WERI-Rb-1 (cell line): Measurements from ENCODE around the gene OCSTAMP.

Source experiments
- DNase-seq: peaks from one replicate; pipeline ENCODE4 v3.0.0-alpha.2; 2020
- H3K27ac ChIP-seq: fragments of 250-450 bp; sonication (Bioruptor Pico); 2 replicates; pipeline ENCODE4 v1.5.1; 2020; ENCODE audit warnings: mild to moderate bottlenecking, moderate library complexity
- H3K27me3 ChIP-seq: fragments of 250-450 bp; sonication (Bioruptor Pico); 2 replicates; pipeline ENCODE4 v1.5.1; 2021; ENCODE audit warnings: mild to moderate bottlenecking, low read depth, moderate library complexity; ENCODE audit not compliant: insufficient read depth, severe bottlenecking
- H3K36me3 ChIP-seq: fragments of 250-450 bp; sonication (Bioruptor Pico); 2 replicates; pipeline ENCODE4 v1.5.1; 2020; ENCODE audit warnings: mild to moderate bottlenecking, moderate library complexity
- H3K4me3 ChIP-seq: 2 replicates; pipeline ENCODE4 v1.5.1; 2011; ENCODE audit warnings: low read depth, mild to moderate bottlenecking, control low read depth, low read length
- H3K9me3 ChIP-seq: fragments of 250-450 bp; sonication (Bioruptor Pico); 2 replicates; pipeline ENCODE4 v1.5.1; 2021; ENCODE audit warnings: mild to moderate bottlenecking, moderate library complexity; ENCODE audit not compliant: severe bottlenecking
- TF ChIP-seq, protein P1 (sequence below): IDR thresholded peaks from 2 replicates; pipeline ENCODE4 v1.5.1; 2011; ENCODE audit warnings: low read depth, mild to moderate bottlenecking, control low read depth, inconsistent platforms, low read length

OCSTAMP gene

GRCh38 chr20:46583411-46584214 lies 33.2 kb upstream of the OCSTAMP start:
- no peak overlapping the region for H3K4me3 ChIP-seq
- TF ChIP-seq, protein P1, sequence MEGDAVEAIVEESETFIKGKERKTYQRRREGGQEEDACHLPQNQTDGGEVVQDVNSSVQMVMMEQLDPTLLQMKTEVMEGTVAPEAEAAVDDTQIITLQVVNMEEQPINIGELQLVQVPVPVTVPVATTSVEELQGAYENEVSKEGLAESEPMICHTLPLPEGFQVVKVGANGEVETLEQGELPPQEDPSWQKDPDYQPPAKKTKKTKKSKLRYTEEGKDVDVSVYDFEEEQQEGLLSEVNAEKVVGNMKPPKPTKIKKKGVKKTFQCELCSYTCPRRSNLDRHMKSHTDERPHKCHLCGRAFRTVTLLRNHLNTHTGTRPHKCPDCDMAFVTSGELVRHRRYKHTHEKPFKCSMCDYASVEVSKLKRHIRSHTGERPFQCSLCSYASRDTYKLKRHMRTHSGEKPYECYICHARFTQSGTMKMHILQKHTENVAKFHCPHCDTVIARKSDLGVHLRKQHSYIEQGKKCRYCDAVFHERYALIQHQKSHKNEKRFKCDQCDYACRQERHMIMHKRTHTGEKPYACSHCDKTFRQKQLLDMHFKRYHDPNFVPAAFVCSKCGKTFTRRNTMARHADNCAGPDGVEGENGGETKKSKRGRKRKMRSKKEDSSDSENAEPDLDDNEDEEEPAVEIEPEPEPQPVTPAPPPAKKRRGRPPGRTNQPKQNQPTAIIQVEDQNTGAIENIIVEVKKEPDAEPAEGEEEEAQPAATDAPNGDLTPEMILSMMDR: no peak
- H3K27ac ChIP-seq: no peak overlapping the region
- H3K9me3 ChIP-seq: peaks cover 3% of the 10 kb centered on the region
- DNase-seq: no peak
- H3K36me3 ChIP-seq: no peaks in the 10 kb centered on the region
- no peaks in the 10 kb centered on the region for H3K27me3 ChIP-seq

DNA sequence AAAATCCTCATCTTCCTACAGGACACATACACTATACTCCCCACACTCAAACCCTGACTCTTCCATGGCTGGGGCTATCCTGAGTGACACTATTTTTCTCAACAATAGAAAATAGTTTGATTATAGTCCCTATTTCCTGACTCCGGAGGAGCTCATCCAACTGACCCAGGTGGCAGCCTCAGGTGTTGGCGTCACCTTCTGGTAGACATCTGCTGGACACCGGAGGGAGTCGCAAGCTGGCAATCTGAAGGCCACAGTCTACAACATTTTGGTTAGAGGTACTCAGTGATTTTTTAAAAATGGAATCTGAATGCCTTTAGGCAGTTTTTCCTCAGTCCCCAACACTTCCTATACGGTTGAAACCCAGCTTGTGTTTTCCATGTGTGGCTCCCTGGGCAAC lies 32.2 kb upstream of the OCSTAMP start:
- no peak for DNase-seq
- H3K27me3 ChIP-seq: no peaks in the 10 kb centered on the region
- H3K4me3 ChIP-seq: no peak overlapping the region
- H3K27ac ChIP-seq: no peak overlapping the region
- TF ChIP-seq, protein P1: 0 out of 2 replicates have a peak, but pooled peaks have one; percentile 21
- peaks cover 3% of the 10 kb centered on the region for H3K9me3 ChIP-seq
- H3K36me3 ChIP-seq: no peaks in the 10 kb centered on the region

DNA sequence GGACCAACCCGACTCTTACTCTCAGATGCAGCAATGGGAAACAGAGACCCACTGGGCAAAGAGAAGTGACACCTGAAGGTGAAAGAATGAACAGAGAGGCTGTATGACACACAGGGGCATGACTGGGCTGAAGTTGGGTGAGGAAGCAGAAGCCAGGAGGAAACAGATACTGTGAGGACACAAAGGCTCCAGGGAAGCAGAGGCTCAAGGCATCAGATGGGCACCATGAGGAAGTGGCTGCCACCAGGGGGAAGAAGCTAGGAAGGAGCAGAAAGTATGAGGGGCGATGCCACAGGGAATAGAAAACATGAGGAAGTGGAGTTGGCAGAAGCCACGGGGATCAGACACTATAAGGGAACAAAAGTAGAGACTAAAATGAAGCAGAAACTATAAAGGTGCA lies 30.9 kb upstream of the OCSTAMP start:
- Histone ChIP-seq H3K9me3 (peaks cover 3% of the 10 kb centered on the region), H3K27me3 (no peaks in the 10 kb centered on the region), H3K27ac (no peak overlapping the region), H3K36me3 (no peaks in the 10 kb centered on the region), H3K4me3 (no peak overlapping the region)
- TF ChIP-seq, protein P1: no peak
- DNase-seq: no peak

DNA sequence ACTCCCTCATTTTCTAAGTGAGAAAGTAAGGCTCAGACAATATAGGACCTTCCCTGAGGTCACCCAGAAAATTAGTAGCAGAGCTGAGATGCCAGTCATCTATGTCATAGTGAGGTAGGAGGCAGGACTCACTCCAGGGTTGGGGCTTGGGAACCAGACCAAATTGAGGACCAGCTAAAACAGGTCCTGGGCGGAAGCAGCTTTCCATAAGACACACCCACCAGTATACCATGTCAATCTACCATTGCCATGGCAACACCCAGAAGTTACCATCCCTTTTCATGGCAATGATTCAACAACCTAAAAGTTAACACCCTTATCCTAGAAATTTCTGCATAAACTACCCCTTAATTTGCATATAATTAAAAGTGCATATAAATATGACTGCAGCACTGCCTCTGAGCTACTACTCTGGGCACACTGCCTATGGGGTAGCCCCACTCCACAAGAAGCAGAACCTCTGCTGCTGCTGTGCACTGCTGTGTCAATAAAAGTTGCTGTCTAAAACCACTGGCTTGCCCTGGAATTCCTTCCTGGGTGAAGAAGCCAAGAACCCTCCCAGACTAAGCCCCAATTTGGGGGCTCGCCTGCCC lies 30.3 kb upstream of the OCSTAMP start:
- TF ChIP-seq, protein P1: no peak
- DNase-seq: no peak
- Histone ChIP-seq H3K9me3 (peaks cover 3% of the 10 kb centered on the region), H3K27ac (no peak overlapping the region), H3K27me3 (no peaks in the 10 kb centered on the region), H3K36me3 (no peaks in the 10 kb centered on the region), H3K4me3 (no peak overlapping the region)

- no peak for DNase-seq
- TF ChIP-seq, protein P1: no peak
- Histone ChIP-seq H3K9me3 (peaks cover 3% of the 10 kb centered on the region), H3K4me3 (no peak overlapping the region), H3K27me3 (no peaks in the 10 kb centered on the region), H3K27ac (no peak overlapping the region), H3K36me3 (no peaks in the 10 kb centered on the region)
Measured at GRCh38 chr20:46578745-46579144, 28.3 kb upstream of the OCSTAMP start.
